ENCODE results near the gene ABLIM2. TPM values are rescaled to one million over a fixed set of nuclear protein-coding genes. Genes with fewer than 3 reads are reported as not detected.

ABLIM2 gene
- total and polyA plus RNA-seq, 2 of the 4 experiments (the other 2 are of a cell fraction): under 0.01 to 0.10 TPM

DNA sequence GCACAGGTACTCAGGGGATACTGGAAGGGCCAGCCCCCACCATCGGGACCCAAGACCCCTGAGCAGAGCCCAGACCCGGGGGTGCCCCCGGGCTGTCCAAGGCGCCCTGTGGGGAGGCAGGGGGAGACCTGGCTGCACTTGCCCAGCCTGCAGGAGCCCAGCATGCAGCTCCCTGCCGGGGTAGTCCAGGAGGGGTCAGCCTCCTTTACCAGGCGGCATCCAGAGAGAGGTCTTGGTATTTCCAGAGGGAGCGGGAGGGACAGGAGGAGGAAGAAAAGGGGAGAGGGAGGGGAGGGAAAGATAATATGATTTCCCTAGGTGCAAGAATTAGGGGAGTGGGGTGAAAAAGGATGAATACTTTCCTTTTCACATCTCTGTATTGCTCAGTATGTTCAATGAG, 97.5 kb downstream of the ABLIM2 start:
- Histone ChIP-seq H3K4me3 (ENCODE audit: insufficient read depth, low read depth, low read length) (no peak overlapping the region), H2AK9ac (replicated peaks; ENCODE audit: low read depth, low read length, poor library complexity) (no peak overlapping the region), H3K23ac (ENCODE audit: low read depth, low read length) (no peak overlapping the region), H3K79me1 (ENCODE audit: low read depth in 1 of 2, low read length in 2 of 2) (no peaks in the 10 kb centered on the region), H3K56ac (ENCODE audit: extremely low read depth, insufficient read depth, low read length) (no peak overlapping the region), H4K5ac (ENCODE audit: low read depth, low read length) (no peak overlapping the region), H2BK120ac (ENCODE audit: low read depth, low read length) (no peak overlapping the region), H4K91ac (ENCODE audit: insufficient read depth, low read depth, low read length) (no peak overlapping the region), H3K27me3 (ENCODE audit: control insufficient read depth, insufficient read depth, low read length) (peaks cover 32% of the 10 kb centered on the region), H3K18ac (ENCODE audit: low read depth, low read length) (no peak overlapping the region), H3K14ac (replicated peaks; ENCODE audit: low read depth, low read length) (no peak overlapping the region), H3K36me3 (ENCODE audit: control insufficient read depth, insufficient read depth, low read length) (no peaks in the 10 kb centered on the region), H2BK20ac (ENCODE audit: low read depth, low read length) (no peak overlapping the region), H2AK5ac (ENCODE audit: low read depth, low read length) (no peak overlapping the region), H2BK15ac (ENCODE audit: low read depth, low read length) (no peak overlapping the region), H3K9ac (ENCODE audit: low read depth, low read length) (no peak overlapping the region), H4K8ac (ENCODE audit: low read depth in 2 of 2, low read length in 2 of 2) (no peak overlapping the region), H3K4ac (ENCODE audit: low read depth, low read length) (no peak overlapping the region), H4K20me1 (ENCODE audit: insufficient read depth, low read length) (no peaks in the 10 kb centered on the region), H2BK5ac (ENCODE audit: low read depth, low read length, poor library complexity, severe bottlenecking) (no peak overlapping the region), H3K9me1 (ENCODE audit: insufficient read depth, low read length) (no peaks in the 10 kb centered on the region), H2AFZ (replicated peaks; ENCODE audit: low read length, poor library complexity) (no peak overlapping the region), H3K4me2 (ENCODE audit: low read depth, low read length) (no peak overlapping the region), H3K4me1 (ENCODE audit: control insufficient read depth, insufficient read depth, low read length) (no peaks in the 10 kb centered on the region), H3K27ac (ENCODE audit: insufficient read depth, low read length) (no peak overlapping the region), H3K9me3 (ENCODE audit: control insufficient read depth, insufficient read depth, low read length) (peaks cover 22% of the 10 kb centered on the region)
- ATAC-seq (ENCODE audit: low read depth) (no peak), DNase-seq (no peak)
- no peak for TF ChIP-seq SMC3 (IDR thresholded peaks at IDR 0.05; ENCODE audit: low read depth, low read length)
- intact Hi-C loops (cut with micrococcal nuclease): no loop called here
- POLR2A ChIA-PET (ENCODE audit: unreplicated experiment): no interaction called here
- BruUV-seq (replicated peaks): no TSS peak
- in situ Hi-C loops (cut with MboI; ENCODE audit: low sequenced_read_pairs): no loop called here
- dilution Hi-C loops (cut with HindIII; ENCODE audit: low sequenced_read_pairs, unreplicated experiment): no loop called here
- 17% methylated on average over 1 of the region's 7 CpGs; no CpG with 5 or more reads in 1 of the 2 experiments for WGBS, 2 experiments (ENCODE audit: extremely low coverage in 2 of 2, insufficient read length in 1 of 2)
- CTCF ChIA-PET: no interaction called here
